ENCODE data around the gene C14orf180. TPM values are rescaled to one million over a fixed set of nuclear protein-coding genes. Genes with fewer than 3 reads are reported as not detected.

The C14orf180 gene
- total and polyA plus RNA-seq, 2 of the 8 experiments (the other 6 are each of a cell fraction or from before 2014, with no cell fraction given): not detected

DNA sequence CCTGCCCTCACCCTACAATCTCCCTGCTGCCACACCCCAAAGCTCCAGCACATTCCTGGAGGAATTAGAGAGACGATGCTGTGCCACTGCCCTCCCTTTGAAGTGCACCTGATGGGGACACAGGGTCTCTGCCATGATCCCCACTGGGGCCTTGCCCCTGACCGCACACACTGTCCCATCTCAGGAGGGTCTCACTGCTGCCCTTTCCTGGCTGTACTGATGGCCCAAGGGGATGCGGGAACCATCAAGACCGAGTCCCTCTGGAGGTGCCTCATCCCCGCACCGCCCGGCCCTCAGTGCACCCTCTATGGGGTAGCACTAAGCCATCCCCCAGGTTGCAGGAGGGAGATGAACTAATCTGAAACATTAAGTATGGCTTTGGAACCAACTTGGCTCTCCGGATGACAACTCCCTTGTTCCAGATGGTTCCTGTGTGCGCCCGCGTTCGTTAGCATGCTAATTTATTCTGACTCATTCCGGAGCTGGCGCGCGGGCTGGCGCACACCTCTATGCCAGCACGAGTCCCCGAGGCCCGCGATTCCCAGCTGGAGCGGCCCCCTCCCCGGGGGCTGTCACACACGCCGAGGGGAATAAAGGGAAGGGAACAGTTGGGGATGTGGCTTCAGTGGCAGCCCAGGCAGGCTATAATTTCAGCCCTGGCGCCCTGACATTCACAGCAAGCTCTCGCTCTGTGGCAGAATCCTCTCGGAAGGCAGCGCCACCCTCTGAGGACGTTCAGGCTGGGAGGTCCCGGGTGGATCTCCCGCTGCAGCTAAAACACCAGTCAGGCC lies 34.2 kb upstream of the C14orf180 start:
- Histone ChIP-seq H2AK5ac (ENCODE audit: low read depth, low read length) (no peak overlapping the region; the same call in 1 of the 2 replicates), H4K20me1 (replicated peaks in 1 of 2; ENCODE audit: control insufficient read depth in 1 of 2, insufficient read depth in 2 of 2, low read length in 2 of 2) (peaks cover 0 to 3% of the 10 kb centered on the region in 2 experiments), H2BK120ac (replicated peaks; ENCODE audit: low read depth, low read length) (no peak overlapping the region), H3K23me2 (ENCODE audit: low read depth, low read length) (peaks cover 2% of the 10 kb centered on the region; the same call in 1 of the 2 replicates), H3K4ac (replicated peaks; ENCODE audit: insufficient read length, low read depth, low read length) (no peak overlapping the region), H2AFZ (ENCODE audit: low read length) (no peak overlapping the region), H2BK12ac (ENCODE audit: low read depth, low read length) (peak overlapping the region; percentile 88; the same call in 1 of the 2 replicates), H4K5ac (ENCODE audit: insufficient read length, low read depth, low read length) (no peak overlapping the region), H3K79me1 (ENCODE audit: low read depth, low read length) (no peaks in the 10 kb centered on the region), H4K8ac (ENCODE audit: extremely low read depth, insufficient read depth, low read length) (no peak overlapping the region), H2BK20ac (ENCODE audit: low read length) (no peak overlapping the region), H2BK5ac (ENCODE audit: low read depth, low read length) (peak overlapping the region; percentile 26; the same call in 1 of the 2 replicates), H3K79me2 (ENCODE audit: control insufficient read depth in 1 of 2, insufficient read depth in 2 of 2, low read length in 2 of 2) (no peaks in the 10 kb centered on the region), H3K4me1 (replicated peaks in 1 of 4; ENCODE audit: control insufficient read depth in 3 of 4, insufficient read depth in 4 of 4, low read length in 3 of 4) (peaks cover 0 to 3% (median 1%) of the 10 kb centered on the region in 4 experiments; a peak in 3 of 7 replicates), H3K14ac (ENCODE audit: insufficient read length) (no peak overlapping the region), H3K4me3 (ENCODE audit: extremely low read depth in 1 of 4, insufficient read depth in 2 of 4, low read depth in 3 of 4, low read length in 4 of 4) (no peak overlapping the region), H3K23ac (ENCODE audit: insufficient read length) (no peak overlapping the region), H3K56ac (replicated peaks; ENCODE audit: insufficient read length, low read depth, low read length) (no peak overlapping the region), H3K9me3 (ENCODE audit: insufficient read depth in 2 of 2, low read depth in 1 of 2, low read length in 1 of 2) (no peaks in the 10 kb centered on the region), H3K36me3 (ENCODE audit: control insufficient read depth in 2 of 4, insufficient read depth in 4 of 4, low read length in 3 of 4) (no peaks in the 10 kb centered on the region), H3K9ac (replicated peaks in 1 of 4; ENCODE audit: extremely low read depth in 1 of 4, low read depth in 3 of 4, low read length in 3 of 4) (no peak overlapping the region), H2BK15ac (ENCODE audit: low read length) (peak overlapping the region; percentile 89; the same call in 1 of the 2 replicates), H3K27ac (ENCODE audit: low read depth, low read length) (no peak overlapping the region), H3K4me2 (ENCODE audit: insufficient read depth in 1 of 2, low read depth in 2 of 2, low read length in 2 of 2) (no peak overlapping the region), H3K27me3 (replicated peaks in 1 of 4; ENCODE audit: control insufficient read depth in 3 of 4, extremely low read depth in 1 of 4, insufficient read depth in 3 of 4, low read length in 3 of 4) (no peaks in the 10 kb centered on the region; a peak in 1 of 7 replicates), H4K91ac (replicated peaks; ENCODE audit: insufficient read length, low read length) (no peak overlapping the region), H3K18ac (ENCODE audit: extremely low read depth, low read length) (no peak overlapping the region)
- DNase-seq (ENCODE audit: low read depth in 1 of 2, low spot score in 2 of 2): no peak
- ChIA-PET POLR2A (ENCODE audit: partially characterized antibody) (no interaction called here), CTCF (ENCODE audit: partially characterized antibody) (interaction anchor here (1.3 kb wide), 2 partner anchors 9 to 19 kb away, joined by 3 to 4 read pairs; no protein-coding TSS in a partner anchor)
- 90% methylated on average over 32 of the region's 32 CpGs; no CpG with 5 or more reads in 1 of the 2 experiments for WGBS, 2 experiments (ENCODE audit: extremely low coverage in 1 of 2, insufficient coverage in 1 of 2, insufficient read length in 1 of 2, insufficient replicate concordance in 2 of 2, low coverage in 1 of 2, low lambda C conversion rate in 2 of 2, missing lambda C conversion rate in 1 of 2)
- no peak for FAIRE-seq
- TF ChIP-seq YY1 (IDR thresholded peaks at IDR 0.05; ENCODE audit: low read depth, low read length) (no peak), ZNF274 (IDR thresholded peaks at IDR 0.05; ENCODE audit: borderline replicate concordance, extremely low read depth, low read length) (no peak), CBX8 (IDR thresholded peaks at IDR 0.05; ENCODE audit: borderline replicate concordance, low read depth, low read length) (no peak), SP1 (IDR thresholded peaks at IDR 0.05; ENCODE audit: low read depth, low read length) (no peak), HDAC2 (IDR thresholded peaks at IDR 0.05; ENCODE audit: borderline replicate concordance in 1 of 2, low read depth in 2 of 2, low read length in 2 of 2) (no peak), ASH2L (IDR thresholded peaks at IDR 0.05; ENCODE audit: low read length) (no peak), RFX5 (IDR thresholded peaks at IDR 0.05; ENCODE audit: borderline replicate concordance, low read depth, low read length) (no peak), NRF1 (IDR thresholded peaks at IDR 0.05; ENCODE audit: low read depth, low read length) (no peak)
- TF ChIP-seq, protein P1, sequence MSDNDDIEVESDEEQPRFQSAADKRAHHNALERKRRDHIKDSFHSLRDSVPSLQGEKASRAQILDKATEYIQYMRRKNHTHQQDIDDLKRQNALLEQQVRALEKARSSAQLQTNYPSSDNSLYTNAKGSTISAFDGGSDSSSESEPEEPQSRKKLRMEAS (IDR thresholded peaks at IDR 0.05): no peak
